Liver (tissue), 9 donors: ENCODE data around the gene F8. TPM values are rescaled to one million over a fixed set of nuclear protein-coding genes. Genes with fewer than 3 reads are reported as not detected.
"Not testable (repeated sequence)": the region's sequence is repeated elsewhere in the genome, so short reads cannot be mapped to it uniquely, and the experiment has no call there.

ENCODE experiments used
- DNase-seq: peaks from one replicate; pipeline ENCODE4 v3.0.0-alpha.2; 2017; ENCODE audit warnings: low spot score
- H3K27ac ChIP-seq, 2 donors: one replicate each; pipeline ENCODE4 v1.7.0; 2013; ENCODE audit warnings: inconsistent platforms in 2 of 2, low read length in 2 of 2, control low read depth in 1 of 2, low read depth in 1 of 2, mild to moderate bottlenecking in 1 of 2
- H3K27me3 ChIP-seq, 4 donors: one replicate each; pipeline versions ENCODE4 v1.6.1 to v1.7.0; 2013; ENCODE audit warnings: low read length in 3 of 4, inconsistent platforms in 1 of 4, mild to moderate bottlenecking in 1 of 4, moderate library complexity in 1 of 4; ENCODE audit not compliant: control insufficient read depth in 4 of 4, insufficient read depth in 4 of 4
- H3K36me3 ChIP-seq, 4 donors: one replicate each; pipeline versions ENCODE4 v1.6.1 to v1.7.0; 2013; ENCODE audit warnings: low read length in 3 of 4, mild to moderate bottlenecking in 3 of 4, low read depth in 1 of 4, moderate library complexity in 1 of 4; ENCODE audit not compliant: control insufficient read depth in 4 of 4, insufficient read depth in 3 of 4
- H3K4me1 ChIP-seq, 4 donors: one replicate each; pipeline versions ENCODE4 v1.6.1 to v1.7.0; 2013; ENCODE audit warnings: low read length in 3 of 4, mild to moderate bottlenecking in 3 of 4, moderate library complexity in 1 of 4; ENCODE audit not compliant: control insufficient read depth in 4 of 4, insufficient read depth in 4 of 4
- H3K4me3 ChIP-seq, 3 donors: one replicate each; pipeline versions ENCODE4 v1.6.1 to v1.7.0; 2013; ENCODE audit warnings: low read length in 3 of 3, control low read depth in 1 of 3, low read depth in 1 of 3, mild to moderate bottlenecking in 1 of 3
- H3K9ac ChIP-seq, 2 donors: one replicate each; pipeline ENCODE4 v1.7.0; 2013; ENCODE audit warnings: low read length in 2 of 2, mild to moderate bottlenecking in 2 of 2, moderate library complexity in 2 of 2, control low read depth in 1 of 2, low read depth in 1 of 2
- H3K9me3 ChIP-seq, 4 donors: one replicate each; pipeline versions ENCODE4 v1.6.1 to v1.7.0; 2013; ENCODE audit warnings: low read length in 3 of 4; ENCODE audit not compliant: control insufficient read depth in 4 of 4
- ATF3 ChIP-seq: IDR thresholded peaks from 2 replicates; pipeline ENCODE4 v1.6.1; 2016; ENCODE audit warnings: antibody characterized with exemption
- CTCF ChIP-seq: fragments of 150-350 bp; IDR thresholded peaks from 2 replicates; pipeline ENCODE4 v1.5.1; 2017; ENCODE audit warnings: improper control_type of control experiment, low read depth, low read length; ENCODE audit not compliant: missing input control
- EGR1 ChIP-seq, 2 donors: IDR thresholded peaks; 2 replicates each; pipeline ENCODE4 v1.6.1; 2016 to 2018; ENCODE audit warnings: antibody characterized with exemption in 2 of 2, low read depth in 2 of 2
- FOXA2 ChIP-seq: IDR thresholded peaks from 2 replicates; pipeline ENCODE4 v1.6.1; 2016; ENCODE audit warnings: antibody characterized with exemption
- GABPA ChIP-seq, 2 donors: IDR thresholded peaks in 1 of 2; conservative IDR thresholded peaks in 1 of 2; 2 replicates each; pipeline ENCODE4 v1.6.1; 2016; ENCODE audit warnings: antibody characterized with exemption in 2 of 2, mild to moderate bottlenecking in 1 of 2, moderate library complexity in 1 of 2
- HNF4A ChIP-seq, 2 donors: conservative IDR thresholded peaks; 2 replicates each; pipeline ENCODE4 v1.6.1; 2016; ENCODE audit warnings: antibody characterized with exemption in 2 of 2, mild to moderate bottlenecking in 2 of 2
- JUND ChIP-seq, 2 donors: IDR thresholded peaks; 2 replicates each; pipeline ENCODE4 v1.6.1; 2016; ENCODE audit warnings: antibody characterized with exemption in 2 of 2
- NR2F2 ChIP-seq: IDR thresholded peaks from 2 replicates; pipeline ENCODE4 v1.6.1; 2016; ENCODE audit warnings: antibody characterized with exemption
- REST ChIP-seq: IDR thresholded peaks from 2 replicates; pipeline ENCODE4 v1.6.1; 2016; ENCODE audit warnings: antibody characterized with exemption, mild to moderate bottlenecking
- RXRA ChIP-seq, 2 donors: IDR thresholded peaks; 2 replicates each; pipeline ENCODE4 v1.6.1; 2017 to 2018; ENCODE audit warnings: antibody characterized with exemption in 2 of 2, mild to moderate bottlenecking in 1 of 2
- SP1 ChIP-seq: IDR thresholded peaks from 2 replicates; pipeline ENCODE4 v1.6.1; 2018; ENCODE audit warnings: antibody characterized with exemption, mild to moderate bottlenecking
- TAF1 ChIP-seq: conservative IDR thresholded peaks from 2 replicates; pipeline ENCODE4 v1.6.1; 2016; ENCODE audit warnings: antibody characterized with exemption, mild to moderate bottlenecking
- ZBTB33 ChIP-seq: IDR thresholded peaks from 2 replicates; pipeline ENCODE4 v1.6.1; 2016; ENCODE audit warnings: antibody characterized with exemption
- WGBS: extraction: QIAGEN DNeasy Blood & Tissue Kit; methylation state at CpG from one replicate; pipeline ENCODE4 v1.1.7; 2013; 5-methylcytosine and 5-hydroxymethylcytosine counted together
- polyA plus RNA-seq, 2 donors: library from polyadenylated mRNA; stranded (reverse) in 1 of 2; unstranded in 1 of 2; fragments of 200-250 nt in 1 of 2; fragments of >200 nt in 1 of 2; fragmentation: Nextera tagmentation in 1 of 2; extraction: Ambion mirVana in 1 of 2; gene quantifications; one replicate each; pipeline versions ENCODE4 v1.2.1 to v1.2.3, GENCODE V29; 2013 to 2015
- total RNA-seq, 2 donors: library from RNA; depleted of rRNA; stranded (reverse); fragments of >200 nt; gene quantifications; one replicate each; pipeline ENCODE4 v1.2.3, GENCODE V29; 2014
- donor health status: healthy.
- donor health status: healthy.
- donor health status: healthy.
- donor health status: healthy.
- donor health status: healthy.

F8 gene
- total and polyA plus RNA-seq, 4 donors: 8.0 to 22.3 (median 13.8) TPM

- DNase-seq: no peak
- Histone ChIP-seq H3K36me3 (no peaks in the 10 kb centered on the region), H3K9me3 (no peaks in the 10 kb centered on the region), H3K27ac (no peak overlapping the region), H3K4me1 (no peaks in the 10 kb centered on the region), H3K9ac (no peak overlapping the region), H3K4me3 (no peak overlapping the region), H3K27me3 (no peaks in the 10 kb centered on the region)
- TF ChIP-seq EGR1 (IDR thresholded peaks at IDR 0.05; ENCODE audit: low read depth in 2 of 2) (no peak), GABPA (IDR thresholded peaks at IDR 0.05 in 1 of 2, conservative IDR thresholded peaks at IDR 0.05 in 1 of 2) (no peak)
- 91% methylated on average over 2 of the region's 2 CpGs for WGBS
Measured at GRCh38 chrX:154873329-154873728, 149.2 kb downstream of the F8 start.

GRCh38 chrX:154868522-154868921, 154.0 kb downstream of the F8 start:
- H3K4me3 ChIP-seq, DNase-seq, H3K27me3 ChIP-seq, H3K36me3 ChIP-seq, H3K27ac ChIP-seq, H3K9ac ChIP-seq, H3K9me3 ChIP-seq, H3K4me1 ChIP-seq: not testable (repeated sequence)

- TF ChIP-seq FOXA2 (no peak), NR2F2 (no peak), SP1 (no peak), TAF1 (no peak), REST (no peak), EGR1 (IDR thresholded peaks at IDR 0.05; ENCODE audit: low read depth in 2 of 2) (no peak), JUND (IDR thresholded peaks at IDR 0.05) (no peak), ATF3 (no peak), ZBTB33 (no peak), HNF4A (conservative IDR thresholded peaks at IDR 0.05) (no peak), CTCF (no peak), RXRA (IDR thresholded peaks at IDR 0.05) (no peak)
- H3K4me3 ChIP-seq: no peak overlapping the region
- peaks cover 0 to 4% (median 1%) of the 10 kb centered on the region in 4 donors for H3K36me3 ChIP-seq
- H3K27me3 ChIP-seq: no peaks in the 10 kb centered on the region
- H3K27ac ChIP-seq: no peak overlapping the region
- DNase-seq: no peak
- H3K9ac ChIP-seq: no peak overlapping the region
- H3K9me3 ChIP-seq: peaks cover 0 to 3% (median 0%) of the 10 kb centered on the region in 4 donors
- no peaks in the 10 kb centered on the region for H3K4me1 ChIP-seq
Measured at GRCh38 chrX:154855256-154855655, 167.3 kb downstream of the F8 start.
